B cell (primary cell): ENCODE data around the gene UACA. TPM values are rescaled to one million over a fixed set of nuclear protein-coding genes. Genes with fewer than 3 reads are reported as not detected.

Source experiments
- ATAC-seq: fragments of 200-7000 bp; cut with Tn5 transposase; one replicate; pipeline ENCODE4 v1.10.0; 2021; ENCODE audit warnings: low read depth, mild to moderate bottlenecking, moderate number of reproducible peaks, moderate library complexity
- CTCF ChIA-PET: fragments of 350-600 bp; sonication (Branson Sonifier 250); formaldehyde crosslinking; loops from one replicate; lab custom pipeline; 2021; ENCODE audit warnings: antibody characterized with exemption, inconsistent platforms; lab: Charles Lee
- POLR2A ChIA-PET: fragments of 350-600 bp; sonication (Branson Sonifier 250); formaldehyde crosslinking; loops from one replicate; lab custom pipeline; 2021; ENCODE audit warnings: antibody characterized with exemption; lab: Charles Lee
- DNase-seq: peaks from one replicate; pipeline ENCODE4 v3.0.0; 2013
- H2AFZ ChIP-seq: 2 replicates; pipeline ENCODE4 v1.6.1; 2012; ENCODE audit warnings: mild to moderate bottlenecking, low read depth, low read length; ENCODE audit not compliant: insufficient read depth, poor library complexity, severe bottlenecking
- H3K27ac ChIP-seq, 2 donors: 1 replicate in 1 of 2; 2 replicates in 1 of 2; pipeline ENCODE4 v1.5.1; 2012 to 2013; ENCODE audit warnings: low read length in 2 of 2, mild to moderate bottlenecking in 2 of 2, moderate library complexity in 1 of 2
- H3K27me3 ChIP-seq, 4 experiments: fragments of 200-600 bp in 1 of 4; sonication (generic) in 1 of 4; replicated peaks in 1 of 4; 1 replicate in 2 of 4; 2 replicates in 2 of 4; pipeline versions ENCODE4 v1.6.1 to v1.7.0; 2013 to 2016; ENCODE audit warnings: low read length in 3 of 4, mild to moderate bottlenecking in 2 of 4, mixed read lengths in 1 of 4, moderate library complexity in 1 of 4; ENCODE audit not compliant: insufficient read depth in 4 of 4, control insufficient read depth in 3 of 4; ENCODE audit errors: control extremely low read depth in 1 of 4
- H3K36me3 ChIP-seq, 2 experiments: replicated peaks in 1 of 2; 1 replicate in 1 of 2; 2 replicates in 1 of 2; pipeline versions ENCODE4 v1.6.1 to v1.7.1; 2013; ENCODE audit warnings: low read length in 1 of 2; ENCODE audit not compliant: insufficient read depth in 2 of 2, control insufficient read depth in 1 of 2; ENCODE audit errors: control extremely low read depth in 1 of 2, extremely low read depth in 1 of 2
- H3K4me1 ChIP-seq, 2 donors: fragments of 200-600 bp in 1 of 2; sonication (generic) in 1 of 2; 1 replicate in 1 of 2; 2 replicates in 1 of 2; pipeline versions ENCODE4 v1.5.1 to v1.6.1; 2013 to 2017; ENCODE audit warnings: low read length in 2 of 2; ENCODE audit not compliant: control insufficient read depth in 2 of 2, insufficient read depth in 2 of 2
- H3K4me2 ChIP-seq: replicated peaks from 2 replicates; pipeline ENCODE3; 2012; ENCODE audit warnings: mild to moderate bottlenecking, low read depth, low read length; ENCODE audit not compliant: poor library complexity, severe bottlenecking
- H3K4me3 ChIP-seq, 5 experiments: fragments of 200-600 bp in 1 of 5; sonication (generic) in 1 of 5; 1 replicate in 3 of 5; 2 replicates in 2 of 5; pipeline versions ENCODE4 v1.5.1 to v1.7.0; 2011 to 2016; ENCODE audit warnings: low read length in 4 of 5, mild to moderate bottlenecking in 4 of 5, low read depth in 2 of 5, control low read depth in 1 of 5, moderate library complexity in 1 of 5; ENCODE audit not compliant: insufficient read depth in 1 of 5; ENCODE audit errors: control extremely low read depth in 1 of 5, extremely low read depth in 1 of 5
- H3K79me2 ChIP-seq: fragments of 200-600 bp; sonication (generic); one replicate; pipeline ENCODE4 v1.6.0; 2016; ENCODE audit warnings: low read length; ENCODE audit not compliant: control insufficient read depth, insufficient read depth
- H3K9ac ChIP-seq: fragments of 200-600 bp; sonication (generic); 2 replicates; pipeline ENCODE4 v1.6.1; 2017; ENCODE audit warnings: mild to moderate bottlenecking, low read length, moderate library complexity
- H3K9me3 ChIP-seq, 3 donors: one replicate each; pipeline versions ENCODE4 v1.6.1 to v1.7.1; 2013; ENCODE audit warnings: low read length in 2 of 3; ENCODE audit not compliant: control insufficient read depth in 2 of 3, insufficient read depth in 1 of 3; ENCODE audit errors: control extremely low read depth in 1 of 3
- H4K20me1 ChIP-seq: 2 replicates; pipeline ENCODE4 v1.6.0; 2012; ENCODE audit warnings: mild to moderate bottlenecking, low read length; ENCODE audit not compliant: insufficient read depth, control insufficient read depth, poor library complexity, severe bottlenecking
- H3K27ac Mint-ChIP-seq: one replicate; pipeline ENCODE4 v1.8.0; 2021; ENCODE audit warnings: mixed read lengths
- H3K27me3 Mint-ChIP-seq: one replicate; pipeline ENCODE4 v1.8.0; 2021; ENCODE audit warnings: mixed read lengths
- H3K4me1 Mint-ChIP-seq: one replicate; pipeline ENCODE4 v1.8.0; 2021; ENCODE audit warnings: mixed read lengths
- H3K4me3 Mint-ChIP-seq: one replicate; pipeline ENCODE4 v1.8.0; 2021; ENCODE audit warnings: mixed read lengths
- H3K9me3 Mint-ChIP-seq: one replicate; pipeline ENCODE4 v1.8.0; 2022; ENCODE audit warnings: mixed read lengths; ENCODE audit not compliant: insufficient read depth
- CTCF ChIP-seq: fragments of 200-600 bp; IDR thresholded peaks from one replicate; pipeline ENCODE4 v1.8.0; 2022; ENCODE audit warnings: antibody characterized with exemption, mild to moderate bottlenecking
- EZH2 ChIP-seq: IDR thresholded peaks from 2 replicates; pipeline ENCODE4 v1.6.1; 2012; ENCODE audit warnings: borderline replicate concordance, low read depth, mild to moderate bottlenecking, moderate library complexity, low read length; ENCODE audit not compliant: insufficient read depth, poor library complexity, severe bottlenecking
- WGBS: methylation state at CpG from one replicate; pipeline ENCODE4 v1.1.5; 2013; ENCODE audit warnings: missing lambda C conversion rate; ENCODE audit not compliant: insufficient coverage; 5-methylcytosine and 5-hydroxymethylcytosine counted together
- intact Hi-C: fragments of 100-400 bp; cut with micrococcal nuclease; formaldehyde crosslinking; loops from one replicate; pipeline ENCODE4 v1.10.0; 2022
- polyA plus RNA-seq: library from polyadenylated mRNA; depleted of rRNA; stranded (reverse); fragments of >200 nt; gene quantifications from 2 replicates; pipeline ENCODE4 v1.2.3, GENCODE V29; 2012
- total RNA-seq, 2 donors: library from RNA; stranded (reverse); fragments of 120-200 nt in 1 of 2; gene quantifications; 1 replicate in 1 of 2; 2 replicates in 1 of 2; pipeline versions ENCODE4 v1.2.3 to v1.2.4, GENCODE V29; 2013 to 2022

Gene UACA
- total and polyA plus RNA-seq, 2 donors (not counting 1 experiment from before 2014, with no cell fraction given) = 2.7 to 3.3 TPM

- H3K79me2 ChIP-seq = no peaks in the 10 kb centered on the region
- no peaks in the 10 kb centered on the region for H3K4me1 ChIP-seq
- H4K20me1 ChIP-seq = no peaks in the 10 kb centered on the region
- WGBS = no CpG with 5 or more reads among the region's 2 CpGs
- POLR2A ChIA-PET = no interaction called here
- TF ChIP-seq EZH2 (no peak), CTCF (no peak)
- H3K4me3 ChIP-seq = no peak overlapping the region
- Mint-ChIP-seq H3K27me3 (peaks cover 26% of the 10 kb centered on the region), H3K4me1 (no peaks in the 10 kb centered on the region), H3K27ac (no peak overlapping the region), H3K4me3 (no peak overlapping the region), H3K9me3 (no peaks in the 10 kb centered on the region)
- ATAC-seq = no peak
- no peak overlapping the region for H3K27ac ChIP-seq
- H3K9me3 ChIP-seq = no peaks in the 10 kb centered on the region
- H3K9ac ChIP-seq = no peak overlapping the region
- H3K27me3 ChIP-seq = no peaks in the 10 kb centered on the region
- CTCF ChIA-PET = no interaction called here
- H2AFZ ChIP-seq = no peak overlapping the region
- H3K4me2 ChIP-seq = no peak overlapping the region
- intact Hi-C loops = no loop called here
- DNase-seq = no peak
- H3K36me3 ChIP-seq = no peaks in the 10 kb centered on the region
Measured at GRCh38 chr15:70775160-70775559, 11.8 kb upstream of the UACA start.

- ChIA-PET POLR2A (no interaction called here), CTCF (no interaction called here)
- Mint-ChIP-seq H3K27me3 (peaks cover 19% of the 10 kb centered on the region), H3K4me1 (peaks cover 8% of the 10 kb centered on the region), H3K4me3 (no peak overlapping the region), H3K9me3 (no peaks in the 10 kb centered on the region), H3K27ac (no peak overlapping the region)
- DNase-seq (no peak), ATAC-seq (no peak)
- Histone ChIP-seq H3K4me3 (no peak overlapping the region), H3K9ac (no peak overlapping the region), H3K27ac (no peak overlapping the region), H4K20me1 (no peaks in the 10 kb centered on the region), H3K4me2 (no peak overlapping the region), H2AFZ (no peak overlapping the region), H3K36me3 (no peaks in the 10 kb centered on the region), H3K27me3 (no peaks in the 10 kb centered on the region), H3K79me2 (no peaks in the 10 kb centered on the region), H3K9me3 (no peaks in the 10 kb centered on the region), H3K4me1 (peaks cover 9 to 10% of the 10 kb centered on the region in 2 donors)
- intact Hi-C loops = no loop called here
- WGBS = no CpG with 5 or more reads among the region's 3 CpGs
- no peak for TF ChIP-seq CTCF
- no peak for TF ChIP-seq EZH2
Measured at GRCh38 chr15:70772402-70772801, 9.0 kb upstream of the UACA start.
